HG03521 (cell line): ENCODE measurements around the gene ITPK1.

Experiments
- ATAC-seq: cut with Tn5 transposase; IDR thresholded peaks from one replicate; pipeline ENCODE4 v1.9.1; 2021; ENCODE audit warnings: mild to moderate bottlenecking, moderate library complexity; ENCODE audit not compliant: unreplicated experiment

ITPK1 gene

DNA sequence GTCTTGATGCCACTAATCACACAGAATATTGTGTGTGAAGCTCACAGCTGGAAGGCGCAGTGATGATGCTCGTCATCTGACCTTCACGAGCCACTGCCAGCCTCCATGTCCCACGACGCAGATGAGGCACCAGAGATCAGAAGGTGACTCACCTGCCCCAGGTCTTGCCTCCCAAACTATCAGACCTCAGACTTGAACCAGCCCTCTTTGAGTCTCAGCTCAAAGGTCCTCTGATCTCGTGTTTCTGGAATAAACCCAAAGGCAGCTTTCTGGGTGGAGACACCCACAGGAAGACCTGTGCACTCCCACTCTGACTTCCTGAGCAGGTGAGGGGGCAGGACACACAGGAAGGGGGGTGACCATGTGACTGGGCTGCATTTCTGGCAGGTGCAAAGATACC, 212.4 kb downstream of the ITPK1 start:
- no peak for ATAC-seq

- no peak for ATAC-seq
These were observed 213.0 kb downstream of the ITPK1 start for GRCh38 chr14:92902726-92903125.

- no peak for ATAC-seq
These were observed 213.5 kb downstream of the ITPK1 start for GRCh38 chr14:92902191-92902590.

GRCh38 chr14:92900660-92901059, 215.1 kb downstream of the ITPK1 start:
- no peak for ATAC-seq

DNA sequence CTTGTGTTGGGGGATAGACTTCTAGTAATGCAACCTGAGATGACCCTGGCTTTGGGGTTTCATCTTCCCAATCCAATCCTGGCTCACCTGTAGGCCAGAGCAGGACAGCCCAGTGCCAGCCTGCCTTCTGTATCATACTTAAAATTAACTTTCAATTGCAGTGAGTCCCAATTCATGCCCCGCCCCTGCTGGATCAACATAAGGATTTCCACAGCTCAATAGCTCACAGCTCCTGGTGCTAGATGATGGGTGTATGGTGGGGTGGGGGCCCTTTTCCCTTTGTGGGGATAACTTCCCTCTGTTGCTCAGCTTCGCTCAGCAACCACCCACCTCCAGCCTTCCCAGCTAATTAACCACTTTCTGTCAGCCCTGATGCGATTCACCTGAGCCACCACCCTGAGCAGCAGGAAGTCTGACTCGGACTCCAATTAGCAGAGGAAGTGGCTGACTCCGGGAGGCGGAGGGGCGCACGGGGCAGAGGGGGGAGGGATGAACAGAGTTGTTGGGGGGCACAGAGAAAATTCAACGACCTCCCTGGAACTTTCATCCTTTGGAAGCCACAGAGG, 217.1 kb downstream of the ITPK1 start:
- ATAC-seq: no peak

DNA sequence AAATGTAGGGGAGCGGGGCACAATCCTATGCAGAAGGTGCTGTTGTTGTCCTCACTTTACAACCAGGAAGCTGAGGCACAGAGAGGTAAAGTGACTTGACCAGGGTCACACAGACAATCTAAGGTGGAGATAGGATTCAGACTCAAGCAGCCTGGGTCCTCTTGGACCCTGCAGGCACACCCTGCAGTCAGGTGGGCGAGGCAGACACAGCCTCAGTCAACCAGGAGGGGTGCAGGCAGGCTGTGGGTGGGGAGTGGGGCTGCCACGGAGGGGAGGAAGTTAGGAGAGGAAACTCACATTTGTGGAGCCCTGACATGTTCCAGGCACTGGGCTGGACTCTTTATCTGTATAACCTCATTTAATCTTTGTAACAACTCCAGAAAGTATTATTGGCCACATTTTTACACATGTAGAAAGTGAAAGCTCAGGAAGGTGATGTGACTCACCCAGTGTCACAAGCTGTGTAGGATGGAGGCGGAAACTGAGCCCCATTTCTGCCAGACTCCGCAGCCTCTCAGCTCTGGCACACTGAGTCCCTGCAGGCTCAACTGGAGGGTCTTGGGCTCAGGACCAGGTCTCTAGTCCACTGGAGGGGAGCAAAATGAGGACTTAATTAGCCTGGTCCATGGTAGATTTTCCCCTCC, 217.7 kb downstream of the ITPK1 start:
- no peak for ATAC-seq

GRCh38 chr14:92895352-92895878, 220.3 kb downstream of the ITPK1 start:
- no peak for ATAC-seq

DNA sequence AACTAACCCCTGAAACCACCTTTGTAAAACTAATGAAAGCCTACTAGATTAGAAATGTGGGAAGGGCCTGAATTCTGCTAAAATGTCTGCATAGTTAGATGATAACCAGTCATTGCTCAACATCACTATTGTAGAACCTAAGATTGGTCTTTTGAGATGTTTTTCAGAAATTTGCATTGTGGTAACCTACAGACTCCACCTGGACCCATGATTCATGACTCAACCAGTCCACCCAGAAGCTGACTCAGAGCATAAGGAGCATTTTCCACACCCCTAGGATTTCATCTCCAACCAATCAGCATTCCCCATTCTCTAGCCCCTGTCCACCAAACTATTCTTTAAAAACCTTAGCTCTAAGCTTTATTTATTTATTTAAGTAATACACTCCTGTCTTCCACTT, 223.1 kb downstream of the ITPK1 start:
- ATAC-seq: no peak

- ATAC-seq: no peak
These were observed 224.7 kb downstream of the ITPK1 start for GRCh38 chr14:92890830-92891588.

DNA sequence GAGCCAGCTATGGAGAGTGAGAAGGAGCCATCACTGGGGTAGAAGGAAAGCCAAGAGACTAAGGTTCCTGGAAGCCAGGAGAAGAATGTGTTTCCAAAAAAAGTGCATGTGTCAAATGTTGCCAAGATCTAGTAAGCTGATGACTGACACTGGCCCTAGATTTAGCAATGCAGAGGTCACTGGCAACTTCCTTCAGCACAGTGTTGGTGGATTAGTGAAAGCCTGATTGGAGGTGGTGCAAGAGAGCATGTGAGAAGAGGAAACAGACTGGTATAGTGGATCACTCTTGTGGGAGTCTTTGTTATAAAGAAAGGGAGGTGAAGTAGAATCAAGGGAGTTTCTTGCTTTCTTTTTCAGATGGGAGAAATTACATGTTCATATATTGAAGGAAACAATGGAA, 226.8 kb downstream of the ITPK1 start:
- ATAC-seq: no peak

- ATAC-seq: no peak
These were observed 228.6 kb downstream of the ITPK1 start for GRCh38 chr14:92887157-92887556.
